Neural cell (in vitro differentiated cells): Measurements from ENCODE around the gene IRF8.

Experiments used
- CTCF ChIP-seq: fragments of 450-650 bp; IDR thresholded peaks from 2 replicates; pipeline ENCODE4 v1.5.1; 2014; ENCODE audit warnings: antibody characterized with exemption, mild to moderate bottlenecking, moderate library complexity; ENCODE audit not compliant: poor library complexity, severe bottlenecking
- EP300 ChIP-seq: fragments of 450-650 bp; conservative IDR thresholded peaks from 2 replicates; pipeline ENCODE4 v1.6.1; 2014; ENCODE audit warnings: antibody characterized with exemption, mild to moderate bottlenecking, moderate library complexity; ENCODE audit not compliant: poor library complexity, severe bottlenecking
- EZH2 ChIP-seq: fragments of 200-600, 300-800 bp; shearing (Covaris generic), sonication (generic); IDR thresholded peaks from 2 replicates; pipeline ENCODE4 v1.6.1; 2014; ENCODE audit warnings: antibody characterized with exemption, low read length, borderline replicate concordance, mild to moderate bottlenecking; ENCODE audit not compliant: insufficient read depth, poor library complexity, severe bottlenecking
- MXI1 ChIP-seq: fragments of 450-650 bp; conservative IDR thresholded peaks from 2 replicates; pipeline ENCODE4 v1.6.1; 2014; ENCODE audit warnings: antibody characterized with exemption, mild to moderate bottlenecking; ENCODE audit not compliant: poor library complexity, severe bottlenecking
- POLR2AphosphoS5 ChIP-seq: IDR thresholded peaks from 2 replicates; pipeline ENCODE4 v1.6.1; 2012
- RAD21 ChIP-seq: fragments of 450-650 bp; conservative IDR thresholded peaks from 2 replicates; pipeline ENCODE4 v1.6.1; 2014; ENCODE audit warnings: antibody characterized with exemption, mild to moderate bottlenecking, moderate library complexity
- TAF1 ChIP-seq: IDR thresholded peaks from 2 replicates; pipeline ENCODE4 v1.6.1; 2012; ENCODE audit warnings: low read depth

DNA sequence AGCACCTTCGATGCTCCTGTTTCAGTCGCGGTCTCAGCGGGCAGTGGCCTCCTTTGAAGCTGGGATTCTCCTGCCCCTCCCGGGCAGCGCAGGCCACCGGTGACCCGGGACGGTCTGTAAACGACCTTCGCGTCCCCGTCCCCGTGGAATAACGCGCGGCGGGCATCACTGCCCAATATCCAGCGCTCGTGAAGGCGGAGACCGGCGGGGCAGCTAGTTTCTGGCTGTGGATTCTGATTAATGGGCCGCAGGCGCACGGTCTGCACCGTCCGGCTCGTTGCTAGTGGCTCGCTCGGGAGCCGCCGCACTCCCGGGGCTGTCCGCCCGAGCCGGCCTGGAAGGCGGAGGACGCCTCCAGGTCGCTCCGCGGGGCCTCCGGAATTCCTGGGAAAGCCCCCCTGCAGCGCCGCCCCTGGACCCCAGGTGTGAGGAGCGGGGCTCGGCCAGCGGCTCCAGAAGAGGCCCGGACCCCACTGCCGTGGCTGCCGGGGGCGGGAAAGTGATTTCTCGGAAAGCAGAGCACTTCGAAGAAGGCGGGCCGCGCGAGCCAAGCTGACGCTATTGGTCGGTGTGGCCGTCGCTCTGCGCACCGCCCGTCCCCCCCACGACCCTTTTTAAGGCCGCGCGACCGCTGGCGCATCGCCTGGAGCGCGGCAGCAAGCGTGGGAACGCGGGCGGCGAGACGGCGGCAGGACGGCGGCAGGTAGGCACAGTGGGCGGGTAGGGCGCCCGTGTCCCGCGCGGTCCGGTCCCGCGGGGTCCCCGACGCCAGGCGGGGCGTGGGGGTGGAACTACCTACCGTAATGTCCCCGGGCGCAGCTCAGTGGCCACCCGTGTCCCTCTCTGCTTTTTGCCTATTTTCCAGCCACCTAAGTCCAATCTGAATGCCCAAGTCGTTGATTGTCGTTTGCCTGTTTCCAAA, at the start of gene IRF8:
- no peak for TF ChIP-seq CTCF
- peak; percentile 63 for TF ChIP-seq EZH2
- TF ChIP-seq MXI1: no peak
- TF ChIP-seq TAF1: no peak
- TF ChIP-seq EP300: no peak
- peak; percentile 32 for TF ChIP-seq POLR2AphosphoS5
- TF ChIP-seq RAD21: no peak
